ENCODE results near the gene MMP23B. TPM values are rescaled to one million over a fixed set of nuclear protein-coding genes. Genes with fewer than 3 reads are reported as not detected.
"Not testable (repeated sequence)": the region's sequence is repeated elsewhere in the genome, so short reads cannot be mapped to it uniquely, and the experiment has no call there.

Gene MMP23B
- polyA plus RNA-seq, 2 of the 4 experiments (the other 2 are of a cell fraction), result 1.0 TPM; not detected in 1

- FAIRE-seq, result no peak
Measured at GRCh38 chr1:1593834-1594601, 38.0 kb upstream of the MMP23B start.

GRCh38 chr1:1594602-1595260 is 37.2 kb upstream of the MMP23B start:
- DNase-seq (ENCODE audit: low read depth in 1 of 2, low spot score in 1 of 2) (no peak), ATAC-seq (peak; percentile 29 to 32), FAIRE-seq (no peak)
- Histone ChIP-seq H3K9me3 (no peaks in the 10 kb centered on the region), H3K27ac (no peak overlapping the region), H3K4me3 (no peak overlapping the region), H3K4me1 (peaks cover 11% of the 10 kb centered on the region), H3K4me2 (no peak overlapping the region)
- TF ChIP-seq HDAC2 (IDR thresholded peaks at IDR 0.05) (no peak), TP53 (CRISPR knock-in tag; IDR thresholded peaks at IDR 0.05) (no peak)
- POLR2A ChIA-PET, result no interaction called here
- CTCF ChIA-PET, result no interaction called here
- 76% methylated on average over 7 of the region's 10 CpGs for WGBS (ENCODE audit: missing lambda C conversion rate)

More at GRCh38 chr1:1593834-1594601, 38.0 kb upstream of the MMP23B start:
- ChIA-PET POLR2A (no interaction called here), CTCF (no interaction called here)
- Histone ChIP-seq H3K4me3 (no peak overlapping the region), H3K4me2 (no peak overlapping the region), H3K9me3 (no peaks in the 10 kb centered on the region), H3K4me1 (peaks cover 11% of the 10 kb centered on the region), H3K27ac (no peak overlapping the region)
- TF ChIP-seq EHMT2 (IDR thresholded peaks at IDR 0.05; ENCODE audit: low read depth), result no peak
- TF ChIP-seq BCL3 (IDR thresholded peaks at IDR 0.05), result no peak
- no peak for TF ChIP-seq FOXS1 (CRISPR knock-in tag; IDR thresholded peaks at IDR 0.05)
- no peak for TF ChIP-seq RNF2 (IDR thresholded peaks at IDR 0.05; ENCODE audit: borderline replicate concordance, low read depth)
- TF ChIP-seq JUNB (IDR thresholded peaks at IDR 0.05), result no peak
- TF ChIP-seq E2F6 (IDR thresholded peaks at IDR 0.05; ENCODE audit: borderline replicate concordance, low read depth), result no peak
- TF ChIP-seq MAZ (IDR thresholded peaks at IDR 0.05; ENCODE audit: borderline replicate concordance, low read depth, low read length), result no peak
- TF ChIP-seq MYC (IDR thresholded peaks at IDR 0.05; ENCODE audit: borderline replicate concordance, low read length), result no peak
- no peak for TF ChIP-seq RFX5 (IDR thresholded peaks at IDR 0.05)
- no peak for TF ChIP-seq HOXB13 (CRISPR knock-in tag; IDR thresholded peaks at IDR 0.05; ENCODE audit: low read depth)
- no peak for TF ChIP-seq ELK1 (IDR thresholded peaks at IDR 0.05; ENCODE audit: low read depth, low read length)
- TF ChIP-seq FOSL2 (IDR thresholded peaks at IDR 0.05), result no peak
- no peak for TF ChIP-seq FOSL2 (CRISPR knock-in tag; IDR thresholded peaks at IDR 0.05)
- no peak for TF ChIP-seq CEBPB (IDR thresholded peaks at IDR 0.05)
- no peak for TF ChIP-seq PBX3 (IDR thresholded peaks at IDR 0.05)
- TF ChIP-seq RCOR1 (IDR thresholded peaks at IDR 0.05; ENCODE audit: low read depth, low read length), result no peak
- DNase-seq (ENCODE audit: low read depth in 1 of 2, low spot score in 1 of 2) (no peak), ATAC-seq (peak; percentile 9 to 27; a peak in 1 of 6 replicates)
- 82% methylated on average over 12 of the region's 24 CpGs for WGBS (ENCODE audit: missing lambda C conversion rate)

GRCh38 chr1:1595341-1595740 is 36.6 kb upstream of the MMP23B start:
- CTCF ChIA-PET; H3K4me3 ChIP-seq; H3K4me2 ChIP-seq; H3K27ac ChIP-seq; FAIRE-seq; POLR2A ChIA-PET; H3K9me3 ChIP-seq; DNase-seq (ENCODE audit: low read depth in 1 of 2, low spot score in 1 of 2); ATAC-seq: not testable (repeated sequence)
- H3K4me1 ChIP-seq, result peaks cover 11% of the 10 kb centered on the region
- 39% methylated on average over 2 of the region's 2 CpGs for WGBS (ENCODE audit: missing lambda C conversion rate)
